ENCODE data around the gene FOXI1.

The FOXI1 gene

DNA sequence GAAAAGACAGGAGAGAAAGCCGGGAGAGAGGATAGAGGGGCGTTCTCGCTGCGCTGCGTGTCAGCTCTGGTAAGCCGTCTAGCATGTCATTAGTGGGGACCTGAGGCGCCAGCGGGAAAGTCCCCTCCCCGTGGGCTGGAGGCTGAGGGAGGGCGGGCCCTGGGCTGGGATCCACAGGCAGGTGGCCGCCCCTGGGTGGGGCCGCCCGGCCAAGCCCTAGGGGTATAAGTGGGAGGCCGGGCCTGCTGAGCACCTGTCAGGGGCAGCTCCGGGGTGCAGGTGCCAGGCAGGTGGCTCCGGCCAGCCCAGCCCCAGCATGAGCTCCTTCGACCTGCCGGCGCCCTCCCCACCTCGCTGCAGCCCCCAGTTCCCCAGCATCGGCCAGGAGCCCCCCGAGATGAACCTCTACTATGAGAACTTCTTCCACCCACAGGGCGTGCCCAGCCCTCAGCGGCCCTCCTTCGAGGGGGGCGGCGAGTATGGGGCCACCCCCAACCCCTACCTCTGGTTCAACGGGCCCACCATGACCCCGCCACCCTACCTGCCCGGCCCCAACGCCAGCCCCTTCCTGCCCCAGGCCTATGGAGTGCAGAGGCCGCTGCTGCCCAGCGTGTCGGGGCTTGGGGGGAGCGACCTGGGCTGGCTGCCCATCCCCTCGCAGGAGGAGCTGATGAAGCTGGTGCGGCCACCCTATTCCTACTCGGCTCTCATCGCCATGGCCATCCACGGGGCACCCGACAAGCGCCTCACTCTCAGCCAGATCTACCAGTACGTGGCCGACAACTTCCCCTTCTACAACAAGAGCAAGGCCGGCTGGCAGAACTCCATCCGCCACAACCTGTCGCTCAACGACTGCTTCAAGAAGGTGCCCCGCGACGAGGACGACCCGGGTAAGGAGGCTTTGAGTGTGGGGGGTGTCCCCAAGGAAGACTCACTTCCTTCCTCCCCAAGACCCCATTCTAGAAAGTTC lies at the start of gene FOXI1:
Gene FOXI1, plus strand, starts transcription at position 256 of the 970 bp plus-strand sequence. Its CDS starts 61 bp downstream, at position 317.
- Mint-ChIP-seq H3K27me3 (peaks cover 20% of the 10 kb centered on the region), H3K4me1 (peaks cover 4% of the 10 kb centered on the region), H3K27ac (no peak within 1 kb of the TSS), H3K9me3 (no peaks in the 10 kb centered on the region), H3K4me3 (no peak within 1 kb of the TSS)
- DNase-seq = no peak
- peak; percentile 64 for ATAC-seq

DNA sequence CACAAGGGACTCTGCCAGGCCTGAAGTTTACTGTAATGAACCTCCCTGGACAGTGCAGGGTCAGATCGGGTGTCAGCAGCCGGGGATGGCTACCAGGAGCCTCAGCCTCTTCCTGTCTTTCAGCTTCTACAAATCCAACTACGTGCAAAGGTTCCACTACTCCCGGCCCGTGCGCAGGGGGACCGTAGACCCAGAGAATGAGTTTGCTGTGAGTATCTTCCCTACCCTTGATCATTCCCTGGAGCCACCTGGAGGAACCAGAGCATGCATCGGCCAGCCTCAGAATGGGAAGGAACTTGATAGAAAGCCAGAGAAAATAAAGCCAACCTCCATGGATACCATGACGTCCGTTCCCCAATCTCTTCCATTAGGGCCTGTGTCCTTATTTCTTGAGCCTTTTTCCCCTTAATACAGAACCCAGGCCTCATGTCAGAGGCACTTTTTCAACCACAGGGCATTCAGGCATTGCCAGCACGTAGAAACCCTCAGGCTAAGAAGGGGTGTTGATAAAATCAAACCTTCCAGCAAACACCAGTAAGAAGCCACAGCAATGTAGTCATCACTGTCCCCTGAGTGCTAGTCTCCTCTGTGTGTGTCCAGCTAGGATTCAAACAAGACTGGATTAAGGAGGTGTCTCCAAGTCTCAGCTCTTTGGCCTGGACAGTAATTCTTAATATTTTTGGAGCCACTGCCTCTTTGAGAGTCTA lies 49.0 kb upstream of the FOXI1 start:
- no peak for ATAC-seq
- H3K27ac Mint-ChIP-seq = no peak overlapping the region
- H3K4me1 Mint-ChIP-seq = no peaks in the 10 kb centered on the region
- H3K27me3 Mint-ChIP-seq = no peaks in the 10 kb centered on the region
- H3K9me3 Mint-ChIP-seq = peaks cover 8 to 16% of the 10 kb centered on the region in 2 donors
- no peak overlapping the region for H3K4me3 Mint-ChIP-seq
- DNase-seq = no peak

DNA sequence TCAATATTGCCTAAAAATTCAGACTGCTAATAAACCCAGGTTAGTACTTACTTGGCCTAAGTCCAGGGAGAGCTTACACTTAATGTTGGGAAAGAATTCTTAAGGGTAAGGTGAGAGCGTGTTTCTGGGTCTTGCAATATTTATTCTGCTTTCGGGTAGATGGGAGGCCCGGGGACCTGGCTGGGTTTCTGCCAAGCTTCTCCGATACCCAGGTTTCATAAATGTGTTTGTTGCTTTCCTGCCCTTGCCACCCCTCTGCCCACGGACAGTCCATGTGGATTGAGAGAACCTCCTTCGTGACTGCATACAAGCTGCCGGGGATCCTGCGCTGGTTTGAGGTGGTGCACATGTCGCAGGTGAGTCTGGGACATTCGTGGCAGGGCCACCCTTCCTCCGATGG lies 48.4 kb upstream of the FOXI1 start:
- no peaks in the 10 kb centered on the region for H3K27me3 Mint-ChIP-seq
- DNase-seq (no peak), ATAC-seq (no peak)
- H3K9me3 Mint-ChIP-seq = peaks cover 8 to 16% of the 10 kb centered on the region in 2 donors
- H3K4me3 Mint-ChIP-seq = no peak overlapping the region
- H3K4me1 Mint-ChIP-seq = no peaks in the 10 kb centered on the region
- no peak overlapping the region for H3K27ac Mint-ChIP-seq

DNA sequence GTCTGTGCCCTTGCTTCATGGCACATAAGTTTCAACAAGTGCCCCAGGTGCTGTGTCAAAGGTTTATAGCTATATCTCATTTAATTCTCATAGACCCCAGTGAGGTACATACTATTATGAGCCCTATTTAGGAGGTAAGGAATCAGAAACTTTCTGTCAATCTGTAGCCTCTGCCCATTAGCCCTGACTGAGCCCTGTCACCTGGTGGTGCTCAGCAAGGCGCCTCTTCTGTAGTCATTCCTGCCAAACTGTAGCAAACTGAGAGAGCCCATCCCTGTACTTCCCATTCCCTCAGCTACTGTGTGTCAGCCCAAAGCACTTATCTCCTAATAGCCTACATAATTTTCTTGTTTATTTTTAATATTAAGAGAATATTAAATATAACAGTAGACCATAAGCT lies 46.5 kb upstream of the FOXI1 start:
- DNase-seq = no peak
- H3K27me3 Mint-ChIP-seq = no peaks in the 10 kb centered on the region

DNA sequence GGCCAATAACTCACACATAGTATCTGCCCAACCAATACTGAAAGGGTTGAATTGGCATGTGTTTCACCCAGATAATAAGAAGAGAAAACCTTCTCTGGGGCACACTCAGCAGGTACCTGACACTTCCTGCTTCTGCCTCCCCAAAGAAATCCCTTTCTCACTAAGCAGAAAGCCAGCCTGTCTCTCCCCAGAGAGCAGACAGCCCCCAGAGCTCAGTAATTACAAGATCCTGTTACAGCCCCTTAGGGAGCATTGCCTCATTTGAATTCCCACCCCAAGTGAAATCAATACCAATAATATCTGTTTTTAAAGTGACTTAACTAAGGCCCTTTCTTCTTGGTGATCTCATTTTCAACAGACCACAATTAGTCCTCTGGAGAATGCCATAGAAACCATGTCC lies 38.5 kb upstream of the FOXI1 start:
- ATAC-seq (no peak), DNase-seq (no peak)
- Mint-ChIP-seq H3K4me3 (no peak overlapping the region), H3K4me1 (no peaks in the 10 kb centered on the region), H3K27me3 (no peaks in the 10 kb centered on the region), H3K9me3 (no peaks in the 10 kb centered on the region), H3K27ac (peak overlapping the region; percentile 28 to 50)

More for the DNA sequence above, 46.5 kb upstream of the FOXI1 start:
- Mint-ChIP-seq H3K9me3 (peaks cover 8 to 16% of the 10 kb centered on the region in 2 donors), H3K4me3 (no peak overlapping the region), H3K27ac (no peak overlapping the region), H3K4me1 (no peaks in the 10 kb centered on the region)
- ATAC-seq = no peak

DNA sequence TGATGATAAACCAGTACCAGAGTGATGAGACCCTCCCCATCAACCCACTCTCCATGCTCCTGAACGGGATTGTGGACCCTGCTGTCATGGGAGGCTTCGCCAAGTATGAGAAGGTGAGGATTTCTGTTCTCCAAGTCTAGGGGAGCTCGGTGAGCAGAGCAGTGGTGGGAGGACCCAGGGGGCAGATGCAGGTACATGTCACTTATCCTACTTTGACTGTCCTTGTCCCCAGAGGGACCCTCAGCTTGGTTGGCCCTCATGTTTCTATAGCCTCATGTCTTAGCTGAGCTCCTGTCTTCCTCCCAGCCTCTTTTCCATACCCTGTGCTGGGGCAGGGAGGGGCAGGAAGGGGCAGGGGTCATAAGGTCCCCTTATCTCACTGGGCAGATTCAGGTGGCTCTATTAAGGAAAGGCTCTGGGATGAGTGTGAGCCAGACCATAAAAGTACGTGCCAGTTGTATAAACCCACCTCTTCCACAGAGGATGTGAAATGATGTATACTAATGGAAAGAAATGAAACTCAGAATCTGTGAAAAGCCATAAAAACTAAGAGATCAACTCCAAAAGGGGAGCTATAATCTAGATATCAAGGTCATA lies 38.0 kb upstream of the FOXI1 start:
- H3K4me1 Mint-ChIP-seq = no peaks in the 10 kb centered on the region
- H3K4me3 Mint-ChIP-seq = no peak overlapping the region
- no peaks in the 10 kb centered on the region for H3K27me3 Mint-ChIP-seq
- no peaks in the 10 kb centered on the region for H3K9me3 Mint-ChIP-seq
- ATAC-seq (no peak), DNase-seq (no peak)
- peak overlapping the region in 1 of 2 donors; percentile 50 for H3K27ac Mint-ChIP-seq

DNA sequence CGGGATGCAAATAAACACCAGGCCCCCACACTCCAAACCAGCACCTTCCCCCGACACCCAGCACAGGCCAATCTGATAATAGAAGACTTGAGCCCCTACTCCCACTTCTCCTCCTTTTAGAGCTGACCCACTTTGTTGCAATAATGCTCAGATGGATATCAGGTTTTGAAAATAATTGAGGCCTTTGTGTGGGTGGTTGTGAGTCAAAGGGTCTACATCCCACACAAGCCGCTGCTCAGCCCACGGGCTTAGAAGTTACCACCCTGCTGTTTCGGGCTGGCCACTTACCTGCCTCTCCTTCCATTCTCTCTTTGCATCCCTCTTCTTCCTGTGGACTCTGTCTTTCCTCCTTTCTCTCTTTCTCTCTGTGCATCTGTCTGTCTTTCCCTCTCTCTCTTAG lies 36.2 kb upstream of the FOXI1 start:
- DNase-seq (no peak), ATAC-seq (no peak)
- Mint-ChIP-seq H3K4me3 (no peak overlapping the region), H3K27ac (no peak overlapping the region), H3K9me3 (no peaks in the 10 kb centered on the region), H3K4me1 (no peaks in the 10 kb centered on the region), H3K27me3 (no peaks in the 10 kb centered on the region)

DNA sequence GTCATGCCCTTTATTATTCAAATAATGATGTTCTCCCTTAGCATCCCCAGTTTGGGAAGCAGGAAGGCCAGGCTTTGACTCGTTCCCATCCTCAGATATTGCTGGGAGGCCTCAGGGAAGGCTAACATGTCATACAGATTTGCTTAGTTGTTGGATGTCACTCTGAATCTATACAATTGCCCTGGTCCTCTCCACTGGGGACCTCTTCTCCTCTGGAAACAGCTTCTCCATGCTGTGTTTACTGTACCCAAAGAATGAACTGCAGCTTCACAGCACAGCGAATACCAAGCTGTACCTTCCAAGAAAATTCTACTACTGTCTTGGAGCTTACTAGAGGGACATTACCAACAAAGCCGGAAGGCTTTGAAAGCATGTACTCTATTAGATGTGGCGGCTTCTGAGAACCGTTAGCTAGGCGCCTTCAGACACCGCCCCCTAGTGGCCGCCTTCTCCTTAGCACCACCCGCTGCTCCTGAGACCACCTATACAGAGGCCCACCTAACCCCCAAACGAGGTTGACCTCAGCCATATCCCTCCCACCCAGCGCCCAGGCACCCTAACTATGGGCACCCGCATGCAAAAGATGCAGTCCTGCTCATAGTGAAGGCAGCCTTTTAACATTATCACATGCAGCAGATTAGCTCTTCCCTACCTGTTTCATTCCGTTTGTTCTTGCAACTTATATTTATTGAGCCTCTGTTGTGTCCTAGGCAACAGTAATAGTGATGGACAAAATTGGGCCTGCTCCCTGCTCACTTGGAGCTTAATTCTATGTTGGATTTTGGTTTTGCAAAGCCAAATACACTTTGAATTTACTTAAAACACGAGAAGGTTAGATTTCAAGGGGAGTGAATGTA lies 34.9 kb upstream of the FOXI1 start:
- no peak overlapping the region for H3K4me3 Mint-ChIP-seq
- ATAC-seq (peak; percentile 43), DNase-seq (peak; percentile 16 to 18)
- H3K27me3 Mint-ChIP-seq = no peaks in the 10 kb centered on the region
- peak overlapping the region in 1 of 2 donors; percentile 29 for H3K27ac Mint-ChIP-seq
- no peaks in the 10 kb centered on the region for H3K9me3 Mint-ChIP-seq
- no peaks in the 10 kb centered on the region for H3K4me1 Mint-ChIP-seq

DNA sequence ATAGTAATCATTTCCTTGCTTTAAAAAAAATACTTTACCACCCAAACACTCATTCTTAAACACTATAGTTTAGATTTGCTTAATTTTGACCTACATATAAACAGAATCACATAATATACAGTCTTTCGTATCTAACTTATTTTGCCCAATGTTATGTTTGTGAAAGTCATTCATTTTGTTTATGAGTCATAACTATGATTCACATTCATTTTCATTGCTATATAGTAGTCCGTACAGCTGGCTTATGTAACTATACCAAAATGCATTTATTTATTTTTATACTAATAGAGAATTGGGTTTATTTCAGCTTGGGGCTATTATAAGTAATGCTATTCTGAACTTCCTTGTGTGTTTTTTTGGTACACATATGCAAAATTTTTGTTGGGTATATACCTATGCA lies 33.9 kb upstream of the FOXI1 start:
- Mint-ChIP-seq H3K9me3 (no peaks in the 10 kb centered on the region), H3K27me3 (no peaks in the 10 kb centered on the region), H3K4me3 (no peak overlapping the region), H3K4me1 (peaks cover 3% of the 10 kb centered on the region), H3K27ac (no peak overlapping the region)
- ATAC-seq (no peak), DNase-seq (no peak)

DNA sequence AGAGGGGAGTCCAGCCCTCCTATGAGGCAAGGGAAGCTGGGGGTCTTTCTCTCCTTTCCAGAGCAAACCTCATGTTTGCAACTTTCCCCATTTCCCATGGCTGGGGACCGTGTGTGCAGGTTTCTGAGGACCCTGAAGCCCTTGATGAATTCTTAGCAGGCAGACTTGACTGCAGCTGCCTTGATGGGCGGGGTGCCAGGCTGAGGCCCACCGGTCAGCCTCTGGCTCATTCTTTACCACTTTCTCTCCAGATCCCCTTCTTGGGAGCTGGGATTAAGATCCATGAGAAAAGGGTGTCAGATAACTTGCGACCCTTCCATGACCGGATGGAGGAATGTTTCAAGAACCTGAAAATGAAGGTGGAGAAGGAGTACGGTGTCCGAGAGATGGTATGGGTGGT lies 30.0 kb upstream of the FOXI1 start:
- DNase-seq (no peak), ATAC-seq (no peak)
- H3K27ac Mint-ChIP-seq = peak overlapping the region in 1 of 2 donors; percentile 21
- H3K9me3 Mint-ChIP-seq = no peaks in the 10 kb centered on the region
- peaks cover 17% of the 10 kb centered on the region for H3K4me1 Mint-ChIP-seq
- H3K27me3 Mint-ChIP-seq = no peaks in the 10 kb centered on the region
- H3K4me3 Mint-ChIP-seq = no peak overlapping the region

DNA sequence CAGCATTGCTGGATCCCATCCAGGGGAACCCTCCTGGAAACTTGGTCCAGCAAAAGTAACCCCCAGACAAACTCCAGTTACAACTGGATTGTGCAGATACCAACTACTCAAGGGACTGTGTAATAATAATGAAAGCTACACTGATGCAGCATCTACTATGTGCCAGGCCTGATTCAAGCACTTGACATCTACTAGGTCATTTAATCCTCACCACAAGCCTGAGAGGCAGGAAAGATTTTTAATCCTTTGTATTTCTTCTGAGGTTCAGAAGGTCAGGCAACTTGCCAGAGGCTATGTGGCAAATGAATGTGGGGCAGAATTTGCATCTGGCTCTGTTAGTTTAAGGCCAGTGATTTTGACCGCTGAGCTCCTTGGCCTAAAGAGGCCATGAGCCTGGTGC lies 29.5 kb upstream of the FOXI1 start:
- no peak for ATAC-seq
- Mint-ChIP-seq H3K27ac (peak overlapping the region in 1 of 2 donors; percentile 21), H3K9me3 (no peaks in the 10 kb centered on the region), H3K4me3 (no peak overlapping the region), H3K27me3 (no peaks in the 10 kb centered on the region), H3K4me1 (peaks cover 17% of the 10 kb centered on the region)
- no peak for DNase-seq

DNA sequence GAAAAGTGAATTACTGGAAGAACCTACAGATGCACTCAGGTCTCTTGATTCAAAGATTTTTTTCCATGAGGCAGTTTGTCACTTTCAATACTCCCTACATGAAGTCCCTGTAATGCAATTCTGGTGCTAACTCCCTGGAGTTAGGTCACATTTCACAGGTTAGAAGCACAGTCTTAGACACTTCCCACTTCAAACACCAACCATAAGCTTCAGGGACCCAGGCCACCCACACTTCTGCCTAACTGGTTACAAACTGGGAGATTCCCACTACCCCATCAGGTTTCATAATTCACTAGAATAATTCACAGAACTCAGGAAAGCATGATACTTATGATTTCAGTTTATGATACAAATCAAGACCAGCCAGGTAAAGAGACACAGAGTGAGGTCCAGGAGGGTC lies 29.0 kb upstream of the FOXI1 start:
- H3K4me1 Mint-ChIP-seq = peaks cover 17% of the 10 kb centered on the region
- no peaks in the 10 kb centered on the region for H3K27me3 Mint-ChIP-seq
- no peak overlapping the region for H3K27ac Mint-ChIP-seq
- H3K4me3 Mint-ChIP-seq = no peak overlapping the region
- ATAC-seq = peak; percentile 43
- DNase-seq = no peak
- H3K9me3 Mint-ChIP-seq = no peaks in the 10 kb centered on the region

DNA sequence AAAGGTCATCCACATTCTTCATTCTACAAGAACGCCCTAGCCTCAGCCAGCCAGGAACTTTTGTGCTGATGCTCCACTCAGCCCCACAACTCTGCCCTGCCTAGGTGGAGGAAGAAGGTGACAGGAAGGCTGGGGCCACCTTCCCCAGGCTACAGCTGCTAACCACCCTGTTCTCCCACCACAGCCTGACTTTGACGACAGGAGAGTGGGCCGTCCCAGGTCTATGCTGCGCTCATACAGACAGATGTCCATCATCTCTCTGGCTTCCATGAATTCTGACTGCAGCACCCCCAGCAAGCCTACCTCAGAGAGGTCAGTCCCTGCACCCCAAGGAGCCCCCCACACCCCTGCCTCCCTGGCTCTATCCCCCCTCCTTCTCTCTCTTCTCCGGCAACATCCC lies 28.2 kb upstream of the FOXI1 start:
- Mint-ChIP-seq H3K4me1 (peaks cover 17% of the 10 kb centered on the region), H3K9me3 (no peaks in the 10 kb centered on the region), H3K27ac (peak overlapping the region; percentile 64 to 66), H3K4me3 (no peak overlapping the region), H3K27me3 (no peaks in the 10 kb centered on the region)
- DNase-seq = no peak
- no peak for ATAC-seq

DNA sequence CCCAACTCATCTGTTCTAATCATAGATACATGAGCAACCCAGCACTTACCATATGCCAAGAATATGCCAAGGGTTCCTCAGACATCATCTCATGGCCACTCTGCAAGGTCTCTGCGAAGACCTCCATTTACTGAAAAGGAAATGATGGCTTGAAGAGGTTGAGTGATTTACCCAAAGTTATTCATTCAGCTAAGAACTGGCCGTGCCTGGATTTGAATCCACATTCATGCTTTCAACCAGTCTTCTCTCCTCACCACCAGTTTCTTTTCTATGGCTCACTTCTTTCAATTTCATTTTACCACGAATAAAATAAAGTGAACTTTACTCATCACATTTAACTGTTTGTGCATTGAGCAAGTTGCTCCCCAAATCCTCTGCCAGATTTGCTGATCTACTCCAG lies 27.2 kb upstream of the FOXI1 start:
- Mint-ChIP-seq H3K4me3 (no peak overlapping the region), H3K4me1 (peaks cover 17% of the 10 kb centered on the region), H3K9me3 (peaks cover 0 to 1% of the 10 kb centered on the region in 2 donors), H3K27ac (no peak overlapping the region), H3K27me3 (no peaks in the 10 kb centered on the region)
- DNase-seq (no peak), ATAC-seq (no peak)

DNA sequence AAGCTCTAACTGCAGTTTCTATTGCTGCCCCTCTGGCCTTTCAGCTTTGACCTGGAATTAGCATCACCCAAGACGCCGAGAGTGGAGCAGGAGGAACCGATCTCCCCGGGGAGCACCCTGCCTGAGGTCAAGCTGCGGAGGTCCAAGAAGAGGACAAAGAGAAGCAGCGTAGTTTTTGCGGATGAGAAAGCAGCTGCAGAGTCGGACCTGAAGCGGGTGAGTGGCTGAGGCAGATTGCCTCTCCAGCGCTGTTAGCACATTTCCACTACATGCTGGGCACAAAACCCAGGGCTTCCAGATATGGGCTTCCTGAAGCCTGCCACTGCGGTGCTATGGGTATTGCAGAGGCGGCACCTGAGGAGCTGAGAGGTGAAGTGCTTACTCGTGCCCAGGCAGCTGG lies 26.8 kb upstream of the FOXI1 start:
- peaks cover 17% of the 10 kb centered on the region for H3K4me1 Mint-ChIP-seq
- peaks cover 0 to 6% of the 10 kb centered on the region in 2 donors for H3K9me3 Mint-ChIP-seq
- no peaks in the 10 kb centered on the region for H3K27me3 Mint-ChIP-seq
- no peak for DNase-seq
- H3K27ac Mint-ChIP-seq = no peak overlapping the region
- no peak overlapping the region for H3K4me3 Mint-ChIP-seq
- ATAC-seq = no peak
